ENCODE results near the gene CXCR4. TPM values are rescaled to one million over a fixed set of nuclear protein-coding genes. Genes with fewer than 3 reads are reported as not detected.

The CXCR4 gene
- total RNA-seq, 1 experiment from 2014 or later: 4.5 TPM

GRCh38 chr2:136067459-136067858 is 50.5 kb downstream of the CXCR4 start:
- no peak for DNase-seq (ENCODE audit: low read depth, low spot score)
- in situ Hi-C loops (cut with HindIII; ENCODE audit: low pct_unique_long_range_greater_than_20kb, low sequenced_read_pairs): no loop called here

- DNase-seq (ENCODE audit: low read depth, low spot score): no peak
- in situ Hi-C loops (cut with HindIII; ENCODE audit: low pct_unique_long_range_greater_than_20kb, low sequenced_read_pairs): no loop called here
Measured at GRCh38 chr2:136065907-136066306, 52.0 kb downstream of the CXCR4 start.

GRCh38 chr2:136065384-136065783 is 52.6 kb downstream of the CXCR4 start:
- no peak for DNase-seq (ENCODE audit: low read depth, low spot score)
- in situ Hi-C loops (cut with HindIII; ENCODE audit: low pct_unique_long_range_greater_than_20kb, low sequenced_read_pairs): no loop called here

Other genes starting within 250 kb of the CXCR4 start
- 18.1 and 20.5 TPM in 2 replicates for gene MCM6, start 241.7 kb downstream of the CXCR4 start, total RNA-seq (2014; rRNA removed; shearing (Covaris generic))
- 127 and 145 TPM in 2 replicates for gene DARS1, start 132.5 kb downstream of the CXCR4 start, total RNA-seq (2014; rRNA removed; shearing (Covaris generic))

Measured in SK-MEL-5 (cell line).